HCT116 (cell line): ENCODE results near the gene HSPG2.

ENCODE experiments used
- CEBPB ChIP-seq: IDR thresholded peaks from 2 replicates; pipeline ENCODE4 v1.6.1; 2012; ENCODE audit warnings: low read depth
- EGR1 ChIP-seq: IDR thresholded peaks from 2 replicates; pipeline ENCODE4 v1.6.1; 2012; ENCODE audit warnings: low read depth
- EZH2 ChIP-seq: fragments of 200-600 bp; sonication (generic); IDR thresholded peaks from 2 replicates; pipeline ENCODE4 v1.6.1; 2017; ENCODE audit warnings: antibody characterized with exemption, mixed run types
- EZH2phosphoT487 ChIP-seq: fragments of 200-600 bp; IDR thresholded peaks from 2 replicates; pipeline ENCODE4 v1.6.1; 2018; ENCODE audit warnings: antibody characterized with exemption, borderline replicate concordance
- FOSL1 ChIP-seq: IDR thresholded peaks from 2 replicates; pipeline ENCODE4 v1.6.1; 2012; ENCODE audit warnings: low read depth
- POLR2A ChIP-seq: IDR thresholded peaks from 2 replicates; pipeline ENCODE4 v1.7.0; 2011; ENCODE audit warnings: borderline replicate concordance; ENCODE audit not compliant: insufficient read depth, insufficient read length; ENCODE audit errors: extremely low read depth
- POLR2AphosphoS5 ChIP-seq: IDR thresholded peaks from 2 replicates; pipeline ENCODE4 v1.6.1; 2011; ENCODE audit warnings: mild to moderate bottlenecking, low read depth, low read length, moderate library complexity
- YY1 ChIP-seq: IDR thresholded peaks from 2 replicates; pipeline ENCODE4 v1.6.1; 2011; ENCODE audit warnings: low read length, low read depth, moderate library complexity, mild to moderate bottlenecking; ENCODE audit not compliant: insufficient replicate concordance; ENCODE audit errors: extremely low read depth
- ZFX ChIP-seq: fragments of 450-650 bp; IDR thresholded peaks from 2 replicates; pipeline ENCODE4 v1.6.1; 2017
- TF ChIP-seq, protein P1 (sequence below): IDR thresholded peaks from 2 replicates; pipeline ENCODE4 v1.6.1; 2012
- TF ChIP-seq, protein P2 (sequence below), 3 experiments: fragments of 200-600 bp in 1 of 3; sonication (generic) in 1 of 3; IDR thresholded peaks in 2 of 3; conservative IDR thresholded peaks in 1 of 3; 2 replicates each; pipeline ENCODE4 v1.5.1; 2012 to 2017; ENCODE audit warnings: low read depth in 2 of 3, low read length in 2 of 3, antibody characterized with exemption in 1 of 3, borderline replicate concordance in 1 of 3, control low read depth in 1 of 3, mild to moderate bottlenecking in 1 of 3, mixed read lengths in 1 of 3, mixed run types in 1 of 3, moderate library complexity in 1 of 3; ENCODE audit not compliant: insufficient read depth in 1 of 3
- TF ChIP-seq, protein P3 (sequence below): IDR thresholded peaks from 2 replicates; pipeline ENCODE4 v1.6.1; 2012; ENCODE audit warnings: low read depth

DNA sequence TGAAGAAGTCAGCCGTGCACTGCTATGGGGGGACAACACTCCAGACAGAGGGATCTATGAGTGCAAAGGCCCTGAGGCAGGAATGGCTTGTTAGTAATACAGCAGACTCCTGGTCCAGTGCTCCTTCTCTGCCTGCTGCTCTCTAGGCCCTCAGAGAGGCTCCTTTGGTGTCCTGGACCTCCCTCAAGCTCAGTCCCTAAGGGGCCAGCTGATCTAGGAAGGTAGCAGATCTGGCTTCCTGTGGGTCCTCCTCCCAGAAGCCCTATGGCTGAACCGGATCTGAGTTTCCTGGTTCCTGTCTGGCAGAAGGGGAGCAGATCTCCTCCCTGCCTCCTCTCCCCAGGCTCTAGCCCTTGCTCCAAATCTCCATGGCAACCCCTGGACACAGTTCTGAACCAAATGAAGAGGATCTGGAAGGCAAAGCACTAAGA lies 125.2 kb downstream of the HSPG2 start, which contains the start of gene LDLRAD2:
- TF ChIP-seq YY1 (no peak), EZH2 (no peak), CEBPB (no peak), EZH2phosphoT487 (no peak), POLR2AphosphoS5 (no peak), FOSL1 (no peak), POLR2A (no peak), EGR1 (no peak), ZFX (no peak)
- TF ChIP-seq, protein P1, sequence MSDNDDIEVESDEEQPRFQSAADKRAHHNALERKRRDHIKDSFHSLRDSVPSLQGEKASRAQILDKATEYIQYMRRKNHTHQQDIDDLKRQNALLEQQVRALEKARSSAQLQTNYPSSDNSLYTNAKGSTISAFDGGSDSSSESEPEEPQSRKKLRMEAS = no peak
- TF ChIP-seq, protein P2, sequence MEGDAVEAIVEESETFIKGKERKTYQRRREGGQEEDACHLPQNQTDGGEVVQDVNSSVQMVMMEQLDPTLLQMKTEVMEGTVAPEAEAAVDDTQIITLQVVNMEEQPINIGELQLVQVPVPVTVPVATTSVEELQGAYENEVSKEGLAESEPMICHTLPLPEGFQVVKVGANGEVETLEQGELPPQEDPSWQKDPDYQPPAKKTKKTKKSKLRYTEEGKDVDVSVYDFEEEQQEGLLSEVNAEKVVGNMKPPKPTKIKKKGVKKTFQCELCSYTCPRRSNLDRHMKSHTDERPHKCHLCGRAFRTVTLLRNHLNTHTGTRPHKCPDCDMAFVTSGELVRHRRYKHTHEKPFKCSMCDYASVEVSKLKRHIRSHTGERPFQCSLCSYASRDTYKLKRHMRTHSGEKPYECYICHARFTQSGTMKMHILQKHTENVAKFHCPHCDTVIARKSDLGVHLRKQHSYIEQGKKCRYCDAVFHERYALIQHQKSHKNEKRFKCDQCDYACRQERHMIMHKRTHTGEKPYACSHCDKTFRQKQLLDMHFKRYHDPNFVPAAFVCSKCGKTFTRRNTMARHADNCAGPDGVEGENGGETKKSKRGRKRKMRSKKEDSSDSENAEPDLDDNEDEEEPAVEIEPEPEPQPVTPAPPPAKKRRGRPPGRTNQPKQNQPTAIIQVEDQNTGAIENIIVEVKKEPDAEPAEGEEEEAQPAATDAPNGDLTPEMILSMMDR (IDR thresholded peaks at IDR 0.05 in 2 of 3, conservative IDR thresholded peaks at IDR 0.05 in 1 of 3; ENCODE audit: borderline replicate concordance in 1 of 3, insufficient read depth in 1 of 3, low read depth in 2 of 3, low read length in 2 of 3) = no peak
- TF ChIP-seq, protein P3, sequence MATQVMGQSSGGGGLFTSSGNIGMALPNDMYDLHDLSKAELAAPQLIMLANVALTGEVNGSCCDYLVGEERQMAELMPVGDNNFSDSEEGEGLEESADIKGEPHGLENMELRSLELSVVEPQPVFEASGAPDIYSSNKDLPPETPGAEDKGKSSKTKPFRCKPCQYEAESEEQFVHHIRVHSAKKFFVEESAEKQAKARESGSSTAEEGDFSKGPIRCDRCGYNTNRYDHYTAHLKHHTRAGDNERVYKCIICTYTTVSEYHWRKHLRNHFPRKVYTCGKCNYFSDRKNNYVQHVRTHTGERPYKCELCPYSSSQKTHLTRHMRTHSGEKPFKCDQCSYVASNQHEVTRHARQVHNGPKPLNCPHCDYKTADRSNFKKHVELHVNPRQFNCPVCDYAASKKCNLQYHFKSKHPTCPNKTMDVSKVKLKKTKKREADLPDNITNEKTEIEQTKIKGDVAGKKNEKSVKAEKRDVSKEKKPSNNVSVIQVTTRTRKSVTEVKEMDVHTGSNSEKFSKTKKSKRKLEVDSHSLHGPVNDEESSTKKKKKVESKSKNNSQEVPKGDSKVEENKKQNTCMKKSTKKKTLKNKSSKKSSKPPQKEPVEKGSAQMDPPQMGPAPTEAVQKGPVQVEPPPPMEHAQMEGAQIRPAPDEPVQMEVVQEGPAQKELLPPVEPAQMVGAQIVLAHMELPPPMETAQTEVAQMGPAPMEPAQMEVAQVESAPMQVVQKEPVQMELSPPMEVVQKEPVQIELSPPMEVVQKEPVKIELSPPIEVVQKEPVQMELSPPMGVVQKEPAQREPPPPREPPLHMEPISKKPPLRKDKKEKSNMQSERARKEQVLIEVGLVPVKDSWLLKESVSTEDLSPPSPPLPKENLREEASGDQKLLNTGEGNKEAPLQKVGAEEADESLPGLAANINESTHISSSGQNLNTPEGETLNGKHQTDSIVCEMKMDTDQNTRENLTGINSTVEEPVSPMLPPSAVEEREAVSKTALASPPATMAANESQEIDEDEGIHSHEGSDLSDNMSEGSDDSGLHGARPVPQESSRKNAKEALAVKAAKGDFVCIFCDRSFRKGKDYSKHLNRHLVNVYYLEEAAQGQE = no peak
